ENCODE data around the gene RYR3.

The RYR3 gene

GRCh38 chr15:33374226-33374914 lies 63.6 kb downstream of the RYR3 start:
- no peak for DNase-seq (ENCODE audit: low read depth)
- no peak for TF ChIP-seq CTCF (IDR thresholded peaks at IDR 0.05; ENCODE audit: low read depth, low read length, missing control alignments)
- no peak overlapping the region for H3K4me3 ChIP-seq (ENCODE audit: low read depth, low read length)
- in situ Hi-C loops (cut with HindIII; ENCODE audit: low sequenced_read_pairs) = no loop called here

GRCh38 chr15:33375236-33375635 lies 64.5 kb downstream of the RYR3 start:
- no peak for TF ChIP-seq CTCF (IDR thresholded peaks at IDR 0.05; ENCODE audit: low read depth, low read length, missing control alignments)
- no peak overlapping the region for H3K4me3 ChIP-seq (ENCODE audit: low read depth, low read length)
- in situ Hi-C loops (cut with HindIII; ENCODE audit: low sequenced_read_pairs) = no loop called here
- no peak for DNase-seq (ENCODE audit: low read depth)

GRCh38 chr15:33377204-33377603 lies 66.4 kb downstream of the RYR3 start:
- DNase-seq (ENCODE audit: low read depth) = no peak
- in situ Hi-C loops (cut with HindIII; ENCODE audit: low sequenced_read_pairs) = no loop called here
- H3K4me3 ChIP-seq (ENCODE audit: low read depth, low read length) = no peak overlapping the region
- TF ChIP-seq CTCF (IDR thresholded peaks at IDR 0.05; ENCODE audit: low read depth, low read length, missing control alignments) = no peak

GRCh38 chr15:33378866-33379480 lies 68.2 kb downstream of the RYR3 start:
- in situ Hi-C loops (cut with HindIII; ENCODE audit: low sequenced_read_pairs) = no loop called here
- TF ChIP-seq CTCF (IDR thresholded peaks at IDR 0.05; ENCODE audit: low read depth, low read length, missing control alignments) = no peak
- no peak for DNase-seq (ENCODE audit: low read depth)
- H3K4me3 ChIP-seq (ENCODE audit: low read depth, low read length) = no peak overlapping the region

GRCh38 chr15:33380406-33380805 lies 69.6 kb downstream of the RYR3 start:
- DNase-seq (ENCODE audit: low read depth) = no peak
- no peak overlapping the region for H3K4me3 ChIP-seq (ENCODE audit: low read depth, low read length)
- TF ChIP-seq CTCF (IDR thresholded peaks at IDR 0.05; ENCODE audit: low read depth, low read length, missing control alignments) = no peak
- in situ Hi-C loops (cut with HindIII; ENCODE audit: low sequenced_read_pairs) = no loop called here

- no peak overlapping the region for H3K4me3 ChIP-seq (ENCODE audit: low read depth, low read length)
- no peak for DNase-seq (ENCODE audit: low read depth)
- in situ Hi-C loops (cut with HindIII; ENCODE audit: low sequenced_read_pairs) = no loop called here
- TF ChIP-seq CTCF (IDR thresholded peaks at IDR 0.05; ENCODE audit: low read depth, low read length, missing control alignments) = no peak
Measured at GRCh38 chr15:33382491-33382890, 71.7 kb downstream of the RYR3 start.

Data from astrocyte of the cerebellum (primary cell).